HG03139 (cell line): ENCODE measurements around the gene FAM168B.
"Not testable (repeated sequence)": the region's sequence is repeated elsewhere in the genome, so short reads cannot be mapped to it uniquely, and the experiment has no call there.

ENCODE experiments used
- ATAC-seq: cut with Tn5 transposase; IDR thresholded peaks from one replicate; pipeline ENCODE4 v1.9.1; 2021; ENCODE audit not compliant: unreplicated experiment

FAM168B gene

DNA sequence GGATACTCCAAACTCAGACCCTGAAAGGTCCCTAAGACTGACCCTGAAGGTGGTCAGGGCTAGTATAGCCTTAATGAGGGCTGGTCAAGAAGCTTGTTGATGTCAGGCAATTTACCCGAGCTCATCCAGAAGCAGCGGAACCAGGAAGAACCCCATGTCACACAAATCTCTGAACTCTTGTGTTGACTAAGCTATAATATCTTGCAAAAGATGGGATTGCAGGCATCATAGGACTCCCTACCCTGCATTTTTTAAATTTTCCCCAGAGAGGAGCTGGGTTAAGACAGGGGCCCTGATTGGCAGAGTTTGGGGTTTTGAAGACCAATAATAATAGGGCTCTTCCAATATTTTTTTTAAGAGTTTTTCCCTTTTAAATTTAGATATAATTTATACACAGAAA lies 9.9 kb upstream of the FAM168B start:
- no peak for ATAC-seq

GRCh38 chr2:131094463-131095281 lies 1.4 kb upstream of the FAM168B start:
- no peak for ATAC-seq

DNA sequence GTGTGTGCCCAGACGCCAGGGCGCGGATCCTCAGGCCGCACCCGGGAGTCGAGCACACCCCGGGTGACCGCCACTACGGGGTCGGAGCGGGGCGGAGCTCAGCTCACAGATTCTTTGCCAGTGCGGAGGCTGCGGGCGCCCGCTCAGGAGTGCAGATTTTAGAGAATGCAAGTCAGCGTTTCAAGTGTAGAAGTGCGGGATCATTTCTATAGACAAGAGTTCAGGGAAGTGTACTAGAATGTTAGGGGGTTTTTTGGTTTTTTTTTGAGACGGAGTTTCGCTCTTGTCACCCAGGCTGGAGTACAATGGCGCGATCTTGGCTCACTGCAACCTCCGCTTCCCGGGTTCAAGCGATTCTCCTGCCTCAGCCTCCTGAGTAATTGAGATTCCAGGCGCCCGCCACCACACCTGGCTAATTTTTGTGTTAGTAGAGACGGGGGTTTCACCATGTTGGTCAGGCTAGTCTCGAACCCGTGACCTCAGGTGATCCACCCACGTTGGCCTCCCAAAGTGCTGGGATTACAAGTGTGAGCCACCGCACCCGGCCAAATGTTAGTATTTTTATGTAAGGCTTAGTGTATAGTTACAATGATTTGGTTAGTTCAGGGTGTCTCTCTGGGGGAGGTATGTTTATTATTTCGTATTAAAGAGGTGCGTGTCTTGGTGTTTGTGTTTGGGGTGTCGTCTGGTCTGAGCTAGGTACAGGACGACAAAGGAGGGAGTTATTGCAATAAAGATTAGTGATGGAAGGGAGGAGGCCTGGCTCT lies 619 bp upstream of the FAM168B start:
- ATAC-seq, result peak; percentile 63

DNA sequence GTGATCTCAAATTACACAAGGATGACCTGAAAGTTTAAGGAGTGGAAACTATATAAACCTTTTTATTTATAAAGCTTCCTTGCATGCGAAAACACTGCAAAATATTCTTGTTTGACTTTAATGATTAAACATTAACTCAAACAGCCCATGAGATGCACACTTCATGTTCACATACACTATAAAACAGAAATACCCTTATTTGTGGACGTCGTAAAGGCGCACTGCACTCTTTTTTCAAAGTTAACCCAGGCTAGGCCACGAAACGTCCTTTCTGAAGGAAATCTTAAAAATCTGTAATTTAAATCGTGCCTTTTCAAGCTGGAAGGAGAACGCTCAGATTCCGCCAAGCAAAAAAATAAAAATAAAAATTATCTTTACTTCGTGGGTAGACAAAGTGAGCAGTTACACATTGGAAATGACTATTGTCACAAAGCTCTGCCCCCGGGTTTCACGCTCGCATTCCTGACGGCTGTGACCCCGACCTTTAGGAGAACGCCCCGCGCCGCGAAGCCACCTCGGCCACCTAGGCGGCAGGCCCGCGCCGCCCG lies 728 bp downstream of the FAM168B start:
- ATAC-seq, result no peak

DNA sequence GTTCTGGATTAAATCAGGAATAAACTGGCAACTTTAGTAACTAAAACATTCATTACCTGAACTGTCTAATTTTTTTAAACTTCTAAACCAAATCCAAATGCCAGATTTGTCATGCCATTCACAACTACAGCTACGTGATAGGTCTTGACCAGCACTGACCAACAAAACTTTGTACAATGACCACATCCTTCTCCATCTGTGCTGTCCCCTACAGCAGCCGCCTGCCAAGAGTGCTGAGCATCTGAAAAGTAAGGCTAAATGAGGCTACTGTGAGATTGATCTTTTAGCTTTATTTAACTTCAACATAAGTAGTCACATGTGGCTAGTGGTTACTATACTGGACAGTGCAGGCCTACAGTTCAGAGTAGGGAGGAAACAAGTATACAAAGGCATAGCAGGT lies 7.6 kb downstream of the FAM168B start:
- ATAC-seq, result no peak

- ATAC-seq, result no peak
These were observed 12.1 kb downstream of the FAM168B start for GRCh38 chr2:131081190-131081589.

DNA sequence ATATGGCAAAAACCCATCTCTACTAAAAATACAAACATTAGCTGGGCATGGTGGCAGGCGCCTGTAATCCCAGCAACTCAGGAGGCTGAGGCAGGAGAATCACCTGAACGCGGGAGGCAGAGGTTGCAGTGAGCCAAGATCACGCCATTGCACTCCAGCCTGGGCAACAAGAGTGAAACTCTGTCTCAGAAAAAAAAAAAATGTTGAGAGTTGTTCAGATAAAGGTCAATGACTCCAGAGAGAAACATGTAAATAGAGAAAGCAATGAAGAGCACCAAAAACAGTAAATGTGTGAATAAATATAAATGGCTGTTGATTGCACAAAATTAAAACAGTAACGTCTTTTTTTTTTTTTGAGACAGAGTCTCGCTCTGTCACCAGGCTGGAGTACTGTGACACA lies 13.3 kb downstream of the FAM168B start:
- not testable (repeated sequence) for ATAC-seq

- ATAC-seq, result no peak
These were observed 15.3 kb downstream of the FAM168B start for GRCh38 chr2:131077966-131078365.

GRCh38 chr2:131077182-131077846 lies 15.9 kb downstream of the FAM168B start:
- ATAC-seq, result no peak

DNA sequence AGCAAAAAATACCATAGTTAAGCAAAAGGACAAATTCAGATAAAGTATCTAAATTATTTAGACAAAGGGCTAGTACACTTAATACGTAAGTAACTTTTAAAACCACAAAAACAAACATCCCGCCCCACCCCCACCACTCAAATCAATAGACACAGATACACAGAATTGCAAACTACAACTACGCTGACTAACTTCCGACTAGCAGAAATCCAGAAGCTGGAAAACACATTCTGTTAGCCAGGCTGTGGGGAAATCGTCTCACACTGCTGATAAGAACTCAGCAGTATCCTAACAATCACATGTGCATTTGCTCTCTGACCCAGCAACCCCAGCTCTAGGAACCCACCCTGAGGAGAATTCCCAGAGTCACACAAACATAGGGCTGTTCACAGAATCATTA lies 16.6 kb downstream of the FAM168B start:
- no peak for ATAC-seq

- not testable (repeated sequence) for ATAC-seq
These were observed 17.7 kb downstream of the FAM168B start for GRCh38 chr2:131075578-131075977.

- not testable (repeated sequence) for ATAC-seq
These were observed 25.1 kb downstream of the FAM168B start for GRCh38 chr2:131068172-131068571.

- ATAC-seq, result no peak
These were observed 25.7 kb downstream of the FAM168B start for GRCh38 chr2:131067465-131068125.

DNA sequence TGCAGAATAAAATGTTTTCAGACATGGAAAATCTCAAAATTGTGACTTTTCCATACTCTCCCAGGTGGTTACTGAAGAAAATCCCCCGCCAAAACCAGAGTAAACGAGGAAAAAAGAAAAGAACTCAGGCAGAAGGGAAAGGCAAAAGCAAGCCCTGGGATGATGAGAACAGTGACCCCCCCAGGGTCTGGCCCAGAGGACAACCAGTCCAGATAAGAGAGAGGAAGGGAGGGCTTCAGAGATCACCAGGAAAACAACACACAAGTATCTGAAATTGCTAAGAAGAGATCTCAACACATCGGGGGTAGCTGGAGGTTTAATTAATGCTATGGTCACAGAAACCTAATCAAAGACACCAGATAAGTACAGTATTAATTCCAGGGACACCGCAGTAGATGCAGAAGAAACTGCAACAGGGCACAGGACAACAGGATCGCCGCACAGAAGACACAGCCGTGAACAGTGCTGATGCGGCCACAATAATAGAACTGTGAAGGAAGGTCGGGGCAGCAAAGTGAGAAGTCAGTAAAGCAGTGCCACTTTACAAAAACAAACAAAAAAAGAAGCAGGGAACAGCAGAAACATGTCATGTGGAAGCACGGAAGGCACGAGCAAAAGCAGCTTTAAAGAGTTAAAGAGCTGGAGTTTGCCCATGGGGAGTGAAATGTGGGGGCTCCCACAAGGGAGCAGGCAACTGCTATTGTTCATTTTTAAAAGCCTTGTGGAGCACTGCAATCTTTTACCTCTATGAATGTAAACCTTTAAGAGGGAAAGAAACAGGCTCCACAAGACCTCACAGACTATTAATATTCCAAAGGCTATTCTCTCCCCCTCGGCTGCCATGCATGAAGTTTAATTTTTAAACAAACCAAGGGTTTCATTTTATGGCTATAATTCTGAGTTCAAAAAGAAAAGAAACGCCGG lies 28.4 kb downstream of the FAM168B start:
- no peak for ATAC-seq

GRCh38 chr2:131063501-131064283 lies 29.6 kb downstream of the FAM168B start:
- no peak for ATAC-seq

DNA sequence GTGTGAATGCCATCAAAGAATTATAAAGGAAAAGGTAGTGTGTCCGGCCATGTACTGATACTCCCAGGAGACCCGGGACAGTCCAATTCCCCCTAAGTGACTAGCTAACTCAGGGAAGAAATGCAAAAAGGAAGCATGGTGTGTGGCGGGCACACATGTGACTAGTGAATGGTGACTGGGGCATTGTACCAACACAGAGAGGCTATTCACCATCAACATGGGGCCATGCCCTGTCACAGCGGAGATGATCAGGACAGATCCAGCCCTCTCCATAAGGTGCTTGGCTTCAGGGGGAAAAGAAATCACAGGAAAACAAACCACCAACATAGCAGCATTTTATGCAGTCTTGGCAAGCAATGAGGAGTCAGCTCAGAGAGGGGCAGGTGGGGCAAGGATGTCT lies 34.3 kb downstream of the FAM168B start:
- ATAC-seq, result no peak

DNA sequence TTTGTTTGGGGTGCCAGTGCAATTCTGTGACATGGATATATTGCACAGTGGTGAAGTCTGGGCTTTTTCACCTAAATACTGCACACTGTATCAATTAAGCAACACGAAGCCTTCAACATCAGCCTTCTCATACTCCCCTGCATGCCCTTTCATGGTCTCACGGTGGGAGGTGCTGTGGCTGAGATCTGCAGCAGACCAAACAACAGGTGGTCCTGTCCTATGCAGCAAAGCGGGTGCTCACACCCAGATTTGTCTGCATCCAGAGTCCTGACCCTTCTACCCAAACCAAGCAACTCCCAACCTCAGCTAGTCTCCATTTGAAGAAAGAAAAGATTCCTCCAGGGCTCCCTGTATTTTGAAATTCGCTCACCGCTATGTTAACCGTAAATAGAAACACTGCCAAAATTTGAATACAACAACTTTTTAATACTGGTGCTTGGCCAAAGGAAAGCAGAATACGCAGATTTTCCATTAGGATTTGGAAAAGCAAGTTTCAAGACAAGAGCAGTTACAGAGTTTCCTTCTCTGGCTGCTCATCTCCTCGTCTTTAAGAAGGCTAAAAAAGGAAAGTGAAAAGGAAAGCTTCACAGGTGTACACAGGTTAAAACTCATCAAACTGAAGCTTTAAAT lies 34.9 kb downstream of the FAM168B start:
- ATAC-seq, result no peak

DNA sequence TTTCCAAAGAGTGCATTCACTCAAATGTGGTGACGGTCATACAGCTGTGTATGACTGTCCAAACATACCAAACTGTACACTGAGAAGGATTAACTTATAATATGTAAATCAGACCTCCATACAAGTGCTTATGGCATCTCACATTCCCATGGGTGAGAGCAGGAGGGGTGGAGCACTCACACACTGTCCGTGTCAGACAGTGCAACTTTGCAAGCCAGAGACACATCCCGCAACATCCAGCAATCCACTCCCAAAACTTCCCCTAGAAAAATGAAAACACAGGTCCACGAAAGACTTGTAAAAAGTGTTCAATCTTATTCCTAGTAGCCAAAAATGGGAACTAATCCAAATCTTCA lies 36.4 kb downstream of the FAM168B start:
- no peak for ATAC-seq
